Activated T-cell treated with anti-CD3 and anti-CD28 coated beads, Interleukin-2, amount 50 U/mL, for 4 hours (primary cell): ENCODE data around the gene ACTL9. TPM values are rescaled to one million over a fixed set of nuclear protein-coding genes. Genes with fewer than 3 reads are reported as not detected.

ENCODE experiments used
- total RNA-seq, 3 donors: library from RNA; stranded (reverse); gene quantifications; one replicate each; pipeline ENCODE4 v1.2.1, GENCODE V29; 2021

Gene ACTL9
- total RNA-seq, 3 donors from 2014 or later = not detected

Other genes starting within 250 kb of the ACTL9 start
- gene PRAM1, start 196.2 kb downstream of the ACTL9 start, total RNA-seq = under 1 TPM in 1 of 3 donors, not detected in 2; 0.13 TPM
- gene ZNF414, start 184.6 kb downstream of the ACTL9 start, total RNA-seq = 10 to 100 TPM; 27.8 to 31.2 (median 29.4) TPM
- 1 to 10 TPM; 4.6 to 8.0 (median 6.6) TPM for gene MYO1F, start 121.4 kb downstream of the ACTL9 start, total RNA-seq
- 1 to 10 TPM; 1.1 to 3.1 (median 1.5) TPM for gene ADAMTS10, start 88.1 kb downstream of the ACTL9 start, total RNA-seq
- gene NFILZ, start 68.2 kb downstream of the ACTL9 start, total RNA-seq = not detected
- gene OR2Z1, start 22.8 kb upstream of the ACTL9 start, total RNA-seq = not detected
- gene ZNF558, start 133.5 kb upstream of the ACTL9 start, total RNA-seq = 10 to 100 TPM; 28.7 to 30.7 (median 29.0) TPM
- not detected for gene MBD3L1, start 133.6 kb upstream of the ACTL9 start, total RNA-seq